K562 (cell line): Measurements from ENCODE around the gene KCNK16. TPM values are rescaled to one million over a fixed set of nuclear protein-coding genes. Genes with fewer than 3 reads are reported as not detected.

ENCODE experiments used
- ATAC-seq: fragments of 200-7000 bp; cut with Tn5 transposase; 3 replicates; pipeline ENCODE4 v1.9.1; 2020; ENCODE audit warnings: moderate library complexity
- BruUV-seq: library from RNA; stranded (reverse); fragments of 400-500 nt; replicated peaks from 2 replicates; lab custom pipeline; 2021; lab: Mats Ljungman, UMichigan
- CTCF ChIA-PET: fragments of 300-600 bp; formaldehyde crosslinking; extraction: SDS; loops from one replicate; lab custom pipeline; 2021; ENCODE audit warnings: low intra/inter-chr PET ratio; lab: Yijun Ruan, JAX
- POLR2A ChIA-PET: fragments of 300-600, 350-650 bp; sonication (Branson Sonifier 250); formaldehyde crosslinking; extraction: SDS; loops from one replicate; lab custom pipeline; 2021; ENCODE audit warnings: antibody characterized with exemption, inconsistent platforms; lab: Yijun Ruan, JAX
- DNase-seq, 4 experiments: peaks; one replicate each; pipeline versions ENCODE4 v3.0.0 to v3.0.0-alpha.2; 2011 to 2018; ENCODE audit warnings: low spot score in 3 of 4, mixed read lengths in 3 of 4; ENCODE audit errors: extremely low read depth in 1 of 4
- FAIRE-seq: peaks from 2 replicates; lab custom pipeline; 2011; peaks lifted over from hg19 to GRCh38; lab: Jason Lieb, UNC
- H2AFZ ChIP-seq: 2 replicates; pipeline ENCODE4 v1.6.0; 2011; ENCODE audit warnings: low read depth, low read length, control low read depth, inconsistent platforms
- H3K27ac ChIP-seq: fragments of 200-600 bp; 3 replicates; pipeline ENCODE4 v1.8.0; 2011; ENCODE audit warnings: low read depth, mild to moderate bottlenecking, control low read depth, inconsistent platforms, low read length, moderate library complexity, mixed read lengths; ENCODE audit errors: extremely low read depth
- H3K27me3 ChIP-seq, 2 experiments: fragments of 300-600 bp in 1 of 2; 2 replicates in 1 of 2; 3 replicates in 1 of 2; pipeline versions ENCODE4 v1.6.0 to v1.8.0; 2011; ENCODE audit warnings: inconsistent platforms in 2 of 2, low read length in 2 of 2, mild to moderate bottlenecking in 1 of 2, mixed read lengths in 1 of 2, moderate library complexity in 1 of 2; ENCODE audit not compliant: control insufficient read depth in 2 of 2, insufficient read depth in 2 of 2
- H3K36me3 ChIP-seq: fragments of 300-600 bp; 3 replicates; pipeline ENCODE4 v1.8.0; 2011; ENCODE audit warnings: mild to moderate bottlenecking, low read length, inconsistent platforms; ENCODE audit not compliant: control insufficient read depth, insufficient read depth
- H3K4me1 ChIP-seq, 2 experiments: fragments of 200-600 bp in 1 of 2; replicated peaks in 1 of 2; 2 replicates in 1 of 2; 3 replicates in 1 of 2; pipeline versions ENCODE4 v1.5.1 to v1.8.0; 2011; ENCODE audit warnings: inconsistent platforms in 2 of 2, low read length in 2 of 2, mild to moderate bottlenecking in 1 of 2, mixed read lengths in 1 of 2, moderate library complexity in 1 of 2; ENCODE audit not compliant: control insufficient read depth in 2 of 2, insufficient read depth in 2 of 2
- H3K4me2 ChIP-seq: 2 replicates; pipeline ENCODE4 v1.6.1; 2011; ENCODE audit warnings: low read length, control low read depth, inconsistent platforms, mixed read lengths; ENCODE audit not compliant: insufficient read depth
- H3K4me3 ChIP-seq: fragments of 200-600 bp; sonication (generic), shearing (Covaris generic); 2 replicates; pipeline ENCODE4 v1.5.1; 2016; ENCODE audit warnings: control low read depth, inconsistent platforms
- H3K79me2 ChIP-seq: fragments of 200-600 bp; 3 replicates; pipeline ENCODE4 v1.8.0; 2011; ENCODE audit warnings: low read length, inconsistent platforms; ENCODE audit not compliant: control insufficient read depth, insufficient read depth
- H3K9ac ChIP-seq, 2 experiments: 2 replicates each; pipeline versions ENCODE4 v1.6.0 to v1.6.1; 2011; ENCODE audit warnings: low read depth in 2 of 2, low read length in 2 of 2, control low read depth in 1 of 2, inconsistent platforms in 1 of 2, mild to moderate bottlenecking in 1 of 2, mixed read lengths in 1 of 2; ENCODE audit not compliant: insufficient read depth in 1 of 2
- H3K9me1 ChIP-seq: one replicate; pipeline ENCODE4 v1.6.0; 2011; ENCODE audit warnings: inconsistent platforms, mild to moderate bottlenecking, low read length, moderate library complexity; ENCODE audit not compliant: control insufficient read depth, insufficient read depth
- H3K9me3 ChIP-seq: replicated peaks from 2 replicates; pipeline ENCODE4 v1.5.1; 2011; ENCODE audit warnings: low read depth, low read length, inconsistent platforms; ENCODE audit not compliant: control insufficient read depth, insufficient read depth
- H4K20me1 ChIP-seq: replicated peaks from 2 replicates; pipeline ENCODE4 v1.6.1; 2011; ENCODE audit warnings: low read length, inconsistent platforms, mixed read lengths; ENCODE audit not compliant: control insufficient read depth, insufficient read depth
- CEBPG ChIP-seq, 3 experiments: fragments of 200-800 bp in 1 of 3; sonication (Bioruptor generic) in 1 of 3; sonication (generic) in 1 of 3; formaldehyde crosslinking in 1 of 3; IDR thresholded peaks in 2 of 3; conservative IDR thresholded peaks in 1 of 3; 2 replicates each; pipeline versions ENCODE4 v1.6.1 to v1.8.0; 2016 to 2022; ENCODE audit warnings: missing compliant biosample characterization in 2 of 3, missing genetic modification characterization in 2 of 3, mild to moderate bottlenecking in 1 of 3, missing genetic modification reagents in 1 of 3
- CLOCK ChIP-seq: fragments of 250-450 bp; sonication (Bioruptor Pico); IDR thresholded peaks from 2 replicates; pipeline ENCODE4 v1.4.0; 2020; ENCODE audit warnings: mild to moderate bottlenecking, moderate library complexity, borderline replicate concordance
- DPF2 ChIP-seq: fragments of 450-650 bp; IDR thresholded peaks from 2 replicates; pipeline ENCODE4 v1.6.1; 2016
- ETV5 ChIP-seq: sonication (generic); formaldehyde crosslinking; IDR thresholded peaks from 2 replicates; pipeline ENCODE4 v1.4.0; 2020; ENCODE audit warnings: low read depth, mild to moderate bottlenecking, missing genetic modification reagents
- FOXJ2 ChIP-seq: fragments of 200-800 bp; sonication (Bioruptor generic); IDR thresholded peaks from 2 replicates; pipeline ENCODE4 v1.6.1; 2016; ENCODE audit warnings: missing genetic modification characterization, missing compliant biosample characterization
- NCOA2 ChIP-seq, 2 experiments: fragments of 450-650 bp; IDR thresholded peaks; 2 replicates each; pipeline ENCODE4 v1.6.1; 2018; ENCODE audit warnings: mild to moderate bottlenecking in 2 of 2, moderate library complexity in 1 of 2; ENCODE audit not compliant: partially characterized antibody in 2 of 2
- NCOR1 ChIP-seq: fragments of 450-650 bp; IDR thresholded peaks from 2 replicates; pipeline ENCODE4 v1.6.1; 2016; ENCODE audit warnings: mild to moderate bottlenecking, moderate library complexity
- RBFOX2 ChIP-seq: fragments of 200-400 bp; formaldehyde crosslinking; IDR thresholded peaks from 2 replicates; pipeline ENCODE4 v1.6.1; 2017; ENCODE audit warnings: low read depth, mild to moderate bottlenecking, low read length, moderate library complexity
- TAF7 ChIP-seq: fragments of 450-650 bp; IDR thresholded peaks from 2 replicates; pipeline ENCODE4 v1.6.1; 2016; ENCODE audit warnings: missing genetic modification characterization, missing compliant biosample characterization
- ZBTB9 ChIP-seq: fragments of 450-650 bp; formaldehyde crosslinking; IDR thresholded peaks from 2 replicates; pipeline ENCODE4 v1.4.0; 2020; ENCODE audit warnings: mild to moderate bottlenecking, moderate library complexity
- ZNF253 ChIP-seq: fragments of 250-450 bp; sonication (Bioruptor Pico); conservative IDR thresholded peaks from 2 replicates; pipeline ENCODE4 v1.6.1; 2021; ENCODE audit warnings: mild to moderate bottlenecking
- ZNF589 ChIP-seq: fragments of 200-800 bp; sonication (Bioruptor generic); IDR thresholded peaks from 2 replicates; pipeline ENCODE4 v1.6.1; 2016; ENCODE audit warnings: low read depth, missing genetic modification characterization, missing compliant biosample characterization
- WGBS: fragments of 100-300 bp; shearing (Covaris generic); methylation state at CpG from one replicate; pipeline ENCODE4 v1.1.6; 2016; ENCODE audit warnings: low coverage, mixed read lengths; ENCODE audit not compliant: insufficient coverage; ENCODE audit errors: missing lambda C conversion rate; 5-methylcytosine and 5-hydroxymethylcytosine counted together
- in situ Hi-C: fragments of 300-500 bp; cut with MboI; formaldehyde crosslinking; loops from 4 replicates; pipeline ENCODE4 v1.15.0; 2018; ENCODE audit warnings: inconsistent platforms, mixed read lengths
- intact Hi-C: fragments of 100-400 bp; cut with micrococcal nuclease; formaldehyde crosslinking; loops from 2 replicates; pipeline ENCODE4 v1.14.2; 2022
- polyA plus RNA-seq, 8 experiments: library from polyadenylated mRNA; depleted of rRNA in 4 of 8; stranded (reverse) in 5 of 8; unstranded in 3 of 8; fragments of >200 nt; fragmentation: Nextera tagmentation in 2 of 8; fragmentation: Illumina TruSeq in 1 of 8; extraction: Ambion mirVana in 2 of 8; extraction: Trizol in 1 of 8; gene quantifications; 2 replicates each; pipeline versions ENCODE4 v1.2.1 to v1.2.3, GENCODE V29; 2011 to 2014; ENCODE audit warnings: inconsistent platforms in 1 of 8, missing spikeins in 1 of 8
- total RNA-seq, 7 experiments: library from RNA; depleted of rRNA in 6 of 7; stranded (reverse); fragments of >200 nt in 6 of 7; fragmentation: Illumina TruSeq in 2 of 7; extraction: Trizol in 2 of 7; gene quantifications; 2 replicates each; pipeline versions ENCODE4 v1.2.1 to v1.2.3, GENCODE V29; 2011 to 2021; ENCODE audit warnings: low replicate concordance in 1 of 7
- TF ChIP-seq, protein P1 (sequence below), 3 experiments: fragments of 200-800 bp in 1 of 3; fragments of 250-450 bp in 1 of 3; fragments of 450-650 bp in 1 of 3; sonication (Bioruptor Pico) in 1 of 3; sonication (Bioruptor generic) in 1 of 3; formaldehyde crosslinking in 1 of 3; IDR thresholded peaks; 2 replicates each; pipeline versions ENCODE4 v1.6.1 to v1.8.0; 2016 to 2022; ENCODE audit warnings: mild to moderate bottlenecking in 2 of 3, missing genetic modification characterization in 2 of 3, missing compliant biosample characterization in 1 of 3, moderate library complexity in 1 of 3

KCNK16 gene
- total and polyA plus RNA-seq, 9 of the 15 experiments (the other 6 are each of a cell fraction or from before 2014, with no cell fraction given), result not detected

GRCh38 chr6:39294133-39294532 lies 28.4 kb downstream of the KCNK16 start (continued):
- TF ChIP-seq ETV5 (CRISPR knock-in tag), result no peak
- no peak for TF ChIP-seq ZNF589 (CRISPR knock-in tag)
- TF ChIP-seq ZNF253 (CRISPR knock-in tag), result no peak
- TF ChIP-seq CEBPG (CRISPR knock-in tag; IDR thresholded peaks at IDR 0.05), result no peak
- peak in 1 of 2 experiments; percentile 46; a peak in 1 of 4 replicates for TF ChIP-seq CEBPG (tag; conservative IDR thresholded peaks at IDR 0.05 in 1 of 2, IDR thresholded peaks at IDR 0.05 in 1 of 2)
- TF ChIP-seq, protein P1, sequence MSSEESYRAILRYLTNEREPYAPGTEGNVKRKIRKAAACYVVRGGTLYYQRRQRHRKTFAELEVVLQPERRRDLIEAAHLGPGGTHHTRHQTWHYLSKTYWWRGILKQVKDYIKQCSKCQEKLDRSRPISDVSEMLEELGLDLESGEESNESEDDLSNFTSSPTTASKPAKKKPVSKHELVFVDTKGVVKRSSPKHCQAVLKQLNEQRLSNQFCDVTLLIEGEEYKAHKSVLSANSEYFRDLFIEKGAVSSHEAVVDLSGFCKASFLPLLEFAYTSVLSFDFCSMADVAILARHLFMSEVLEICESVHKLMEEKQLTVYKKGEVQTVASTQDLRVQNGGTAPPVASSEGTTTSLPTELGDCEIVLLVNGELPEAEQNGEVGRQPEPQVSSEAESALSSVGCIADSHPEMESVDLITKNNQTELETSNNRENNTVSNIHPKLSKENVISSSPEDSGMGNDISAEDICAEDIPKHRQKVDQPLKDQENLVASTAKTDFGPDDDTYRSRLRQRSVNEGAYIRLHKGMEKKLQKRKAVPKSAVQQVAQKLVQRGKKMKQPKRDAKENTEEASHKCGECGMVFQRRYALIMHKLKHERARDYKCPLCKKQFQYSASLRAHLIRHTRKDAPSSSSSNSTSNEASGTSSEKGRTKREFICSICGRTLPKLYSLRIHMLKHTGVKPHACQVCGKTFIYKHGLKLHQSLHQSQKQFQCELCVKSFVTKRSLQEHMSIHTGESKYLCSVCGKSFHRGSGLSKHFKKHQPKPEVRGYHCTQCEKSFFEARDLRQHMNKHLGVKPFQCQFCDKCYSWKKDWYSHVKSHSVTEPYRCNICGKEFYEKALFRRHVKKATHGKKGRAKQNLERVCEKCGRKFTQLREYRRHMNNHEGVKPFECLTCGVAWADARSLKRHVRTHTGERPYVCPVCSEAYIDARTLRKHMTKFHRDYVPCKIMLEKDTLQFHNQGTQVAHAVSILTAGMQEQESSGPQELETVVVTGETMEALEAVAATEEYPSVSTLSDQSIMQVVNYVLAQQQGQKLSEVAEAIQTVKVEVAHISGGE (CRISPR knock-in tag; IDR thresholded peaks at IDR 0.05), result no peak
- no peak for TF ChIP-seq DPF2
- TF ChIP-seq, all 486 proteins: peak for 3

GRCh38 chr6:39292637-39293036 lies 29.9 kb downstream of the KCNK16 start:
- BruUV-seq, result no TSS peak
- ChIA-PET POLR2A (interaction anchor here (0.7 kb wide), 1 partner anchor 13 kb away, joined by 4 read pairs; no protein-coding TSS in a partner anchor), CTCF (no interaction called here)
- Histone ChIP-seq H2AFZ (no peak overlapping the region), H3K9me1 (no peaks in the 10 kb centered on the region), H3K27ac (no peak overlapping the region), H3K27me3 (peaks cover 53 to 54% of the 10 kb centered on the region in 2 experiments), H3K4me2 (no peak overlapping the region), H3K36me3 (no peaks in the 10 kb centered on the region), H3K4me1 (peaks cover 0 to 4% of the 10 kb centered on the region in 2 experiments; a peak in 2 of 5 replicates), H4K20me1 (peaks cover 16% of the 10 kb centered on the region), H3K9ac (no peak overlapping the region), H3K79me2 (no peaks in the 10 kb centered on the region), H3K9me3 (no peaks in the 10 kb centered on the region), H3K4me3 (no peak overlapping the region)
- WGBS, result 8% methylated on average over 6 of the region's 6 CpGs
- no peak for FAIRE-seq
- in situ Hi-C loops (no loop called here), intact Hi-C loops (no loop called here)
- no peak for ATAC-seq
- no peak for DNase-seq
- TF ChIP-seq FOXJ2 (tag) (no peak), NCOR1 (no peak), NCOA2 (IDR thresholded peaks at IDR 0.05; ENCODE audit: partially characterized antibody in 2 of 2) (no peak), CLOCK (CRISPR knock-in tag) (no peak), RBFOX2 (no peak), ZBTB9 (CRISPR knock-in tag) (no peak), TAF7 (tag) (no peak)
